Transverse colon (tissue), 4 donors: ENCODE data around the gene NFKBIZ. TPM values are rescaled to one million over a fixed set of nuclear protein-coding genes. Genes with fewer than 3 reads are reported as not detected.

Experiments
- DNase-seq: peaks from one replicate; pipeline ENCODE4 v3.0.0-alpha.2; 2019
- H3K27ac ChIP-seq, 4 donors: fragments of 200-600 bp; sonication (generic); 2 replicates each; pipeline ENCODE4 v1.5.1; 2016 to 2018; ENCODE audit warnings: inconsistent platforms in 4 of 4
- H3K27me3 ChIP-seq: fragments of 200-600 bp; sonication (generic); 2 replicates; pipeline ENCODE4 v1.5.1; 2017; ENCODE audit warnings: inconsistent platforms
- H3K36me3 ChIP-seq, 4 donors: fragments of 200-600 bp; sonication (generic); 2 replicates each; pipeline ENCODE4 v1.5.1; 2017 to 2019; ENCODE audit warnings: inconsistent platforms in 4 of 4
- H3K4me1 ChIP-seq, 4 donors: fragments of 200-600 bp; sonication (generic); 2 replicates each; pipeline ENCODE4 v1.5.1; 2017 to 2020; ENCODE audit warnings: inconsistent platforms in 4 of 4
- H3K4me3 ChIP-seq, 4 donors: fragments of 200-600 bp; sonication (generic); 1 replicate in 1 of 4; 2 replicates in 3 of 4; pipeline versions ENCODE4 v1.5.1 to v1.6.1; 2017 to 2019; ENCODE audit warnings: inconsistent platforms in 4 of 4
- H3K9me3 ChIP-seq, 2 donors: fragments of 200-600 bp; sonication (generic); 2 replicates each; pipeline ENCODE4 v1.5.1; 2017 to 2019; ENCODE audit warnings: inconsistent platforms in 2 of 2
- CTCF ChIP-seq, 5 experiments: fragments of 200-600 bp in 3 of 5; fragments of 450-650 bp in 2 of 5; sonication (generic) in 3 of 5; IDR thresholded peaks; 1 replicate in 2 of 5; 2 replicates in 3 of 5; pipeline ENCODE4 v1.5.1; 2016 to 2017; ENCODE audit warnings: antibody characterized with exemption in 5 of 5, inconsistent platforms in 3 of 5, mild to moderate bottlenecking in 2 of 5, moderate library complexity in 1 of 5
- EP300 ChIP-seq: sonication (generic); formaldehyde crosslinking; IDR thresholded peaks from one replicate; pipeline ENCODE4 v1.6.1; 2017; ENCODE audit warnings: antibody characterized with exemption, low read depth
- POLR2A ChIP-seq: fragments of 450-650 bp; IDR thresholded peaks from one replicate; pipeline ENCODE4 v1.6.1; 2016; ENCODE audit warnings: antibody characterized with exemption, mild to moderate bottlenecking, moderate library complexity
- POLR2AphosphoS5 ChIP-seq, 3 donors: sonication (generic); formaldehyde crosslinking; IDR thresholded peaks; one replicate each; pipeline ENCODE4 v1.6.1; 2016; ENCODE audit warnings: antibody characterized with exemption in 3 of 3
- WGBS, 2 donors: methylation state at CpG; one replicate each; pipeline ENCODE4 v1.1.5; 2018; ENCODE audit warnings: low coverage in 1 of 2; 5-methylcytosine and 5-hydroxymethylcytosine counted together
- in situ Hi-C, 4 donors: fragments of 200-750 bp; cut with MboI; loops; one replicate each; pipeline versions ENCODE4 v1.15.0 to v1.15.1; 2017; ENCODE audit warnings: low sequenced_read_pairs in 3 of 4, low pct_ligation_motif_present in 1 of 4, low pct_unique_long_range_greater_than_20kb in 1 of 4
- intact Hi-C: fragments of 100-400 bp; cut with DNase I; formaldehyde crosslinking; loops from one replicate; pipeline ENCODE4 v1.15.1; 2023; ENCODE audit warnings: low total_unique reads
- total RNA-seq, 4 donors: library from RNA; depleted of rRNA; stranded (reverse); fragments of >200 nt; gene quantifications; one replicate each; pipeline ENCODE4 v1.1.0, GENCODE V29; 2016

NFKBIZ gene
- total RNA-seq, 4 donors from 2014 or later: 92.4 to 333 (median 176) TPM

- no peak for TF ChIP-seq POLR2AphosphoS5 (IDR thresholded peaks at IDR 0.05)
- TF ChIP-seq CTCF (IDR thresholded peaks at IDR 0.05): no peak
- no peak for TF ChIP-seq POLR2A
- no peak for TF ChIP-seq EP300
- DNase-seq: no peak
- Histone ChIP-seq H3K4me1 (peaks cover 2 to 22% (median 8%) of the 10 kb centered on the region in 4 donors), H3K27me3 (no peaks in the 10 kb centered on the region), H3K36me3 (no peaks in the 10 kb centered on the region), H3K4me3 (no peak overlapping the region), H3K27ac (no peak overlapping the region), H3K9me3 (no peaks in the 10 kb centered on the region)
- intact Hi-C loops (no loop called here), in situ Hi-C loops (loop anchor here in 1 of 4 donors (10.0 to 25.0 kb wide), 2 partner anchors 410 to 722 kb away; no protein-coding TSS in a partner anchor)
- 43 to 48% methylated on average over 1 to 3 of the region's 3 CpGs for WGBS, 2 donors
Observed at GRCh38 chr3:101814835-101815234, 34.5 kb upstream of the NFKBIZ start.

- intact Hi-C loops (no loop called here), in situ Hi-C loops (loop anchor here in 1 of 4 donors (10.0 to 25.0 kb wide), 2 partner anchors 408 to 721 kb away; no protein-coding TSS in a partner anchor)
- no peaks in the 10 kb centered on the region for H3K36me3 ChIP-seq
- TF ChIP-seq CTCF (IDR thresholded peaks at IDR 0.05) (no peak), EP300 (no peak), POLR2AphosphoS5 (IDR thresholded peaks at IDR 0.05) (no peak), POLR2A (no peak)
- H3K4me3 ChIP-seq: no peak overlapping the region
- no peaks in the 10 kb centered on the region for H3K27me3 ChIP-seq
- no peak for DNase-seq
- H3K9me3 ChIP-seq: no peaks in the 10 kb centered on the region
- peaks cover 0 to 19% (median 7%) of the 10 kb centered on the region in 4 donors for H3K4me1 ChIP-seq
- WGBS, 2 donors: 84 to 85% methylated on average over 4 of the region's 4 CpGs
- no peak overlapping the region for H3K27ac ChIP-seq
Observed at GRCh38 chr3:101816215-101817149, 32.8 kb upstream of the NFKBIZ start.

GRCh38 chr3:101817992-101818391 is 31.3 kb upstream of the NFKBIZ start:
- Histone ChIP-seq H3K27me3 (no peaks in the 10 kb centered on the region), H3K4me1 (peaks cover 0 to 19% (median 7%) of the 10 kb centered on the region in 4 donors), H3K27ac (no peak overlapping the region), H3K36me3 (no peaks in the 10 kb centered on the region), H3K4me3 (no peak overlapping the region), H3K9me3 (no peaks in the 10 kb centered on the region)
- no peak for DNase-seq
- intact Hi-C loops (no loop called here), in situ Hi-C loops (loop anchor here in 1 of 4 donors (10.0 to 25.0 kb wide), 2 partner anchors 407 to 719 kb away; no protein-coding TSS in a partner anchor)
- 92 to 100% methylated on average over 5 of the region's 5 CpGs for whole genome bisulfite sequencing, 2 donors
- no peak for TF ChIP-seq POLR2AphosphoS5 (IDR thresholded peaks at IDR 0.05)
- TF ChIP-seq POLR2A: no peak
- no peak for TF ChIP-seq EP300
- no peak for TF ChIP-seq CTCF (IDR thresholded peaks at IDR 0.05)

GRCh38 chr3:101819649-101820206 is 29.6 kb upstream of the NFKBIZ start:
- H3K9me3 ChIP-seq: no peaks in the 10 kb centered on the region
- WGBS, 2 donors: 78 to 83% methylated on average over 2 of the region's 2 CpGs
- intact Hi-C loops: no loop called here
- no peak overlapping the region for H3K27ac ChIP-seq
- no peaks in the 10 kb centered on the region for H3K27me3 ChIP-seq
- TF ChIP-seq POLR2AphosphoS5 (IDR thresholded peaks at IDR 0.05): no peak
- no peak for DNase-seq
- no peak overlapping the region for H3K4me3 ChIP-seq
- H3K4me1 ChIP-seq: peaks cover 0 to 4% (median under 1%) of the 10 kb centered on the region in 4 donors
- H3K36me3 ChIP-seq: no peaks in the 10 kb centered on the region
- in situ Hi-C loops: loop anchor here in 1 of 4 donors (10.0 to 25.0 kb wide), 2 partner anchors 405 to 718 kb away; no protein-coding TSS in a partner anchor
